ENCODE data around the gene NPAS2.

The NPAS2 gene

GRCh38 chr2:100823665-100824438, 3.9 kb downstream of the NPAS2 start:
- TF ChIP-seq CTCF (IDR thresholded peaks at IDR 0.05; ENCODE audit: extremely low read depth, insufficient read depth, missing control alignments), result no peak
- in situ Hi-C loops (cut with MboI; ENCODE audit: low pct_unique_long_range_greater_than_20kb, low sequenced_read_pairs, unreplicated experiment), result no loop called here
- no peak for DNase-seq (ENCODE audit: low spot score)

GRCh38 chr2:100824842-100825241, 4.9 kb downstream of the NPAS2 start:
- no peak for TF ChIP-seq CTCF (IDR thresholded peaks at IDR 0.05; ENCODE audit: extremely low read depth, insufficient read depth, missing control alignments)
- in situ Hi-C loops (cut with MboI; ENCODE audit: low pct_unique_long_range_greater_than_20kb, low sequenced_read_pairs, unreplicated experiment), result no loop called here
- DNase-seq (ENCODE audit: low spot score), result no peak

GRCh38 chr2:100826494-100826893, 6.6 kb downstream of the NPAS2 start:
- DNase-seq (ENCODE audit: low spot score), result no peak
- in situ Hi-C loops (cut with MboI; ENCODE audit: low pct_unique_long_range_greater_than_20kb, low sequenced_read_pairs, unreplicated experiment), result no loop called here
- no peak for TF ChIP-seq CTCF (IDR thresholded peaks at IDR 0.05; ENCODE audit: extremely low read depth, insufficient read depth, missing control alignments)

GRCh38 chr2:100831158-100831750, 11.3 kb downstream of the NPAS2 start:
- TF ChIP-seq CTCF (IDR thresholded peaks at IDR 0.05; ENCODE audit: extremely low read depth, insufficient read depth, missing control alignments), result no peak

GRCh38 chr2:100831831-100832230, 11.9 kb downstream of the NPAS2 start:
- no peak for TF ChIP-seq CTCF (IDR thresholded peaks at IDR 0.05; ENCODE audit: extremely low read depth, insufficient read depth, missing control alignments)
- in situ Hi-C loops (cut with MboI; ENCODE audit: low pct_unique_long_range_greater_than_20kb, low sequenced_read_pairs, unreplicated experiment), result no loop called here
- DNase-seq (ENCODE audit: low spot score), result no peak

More at GRCh38 chr2:100831158-100831750, 11.3 kb downstream of the NPAS2 start:
- no peak for DNase-seq (ENCODE audit: low spot score)
- in situ Hi-C loops (cut with MboI; ENCODE audit: low pct_unique_long_range_greater_than_20kb, low sequenced_read_pairs, unreplicated experiment), result no loop called here

GRCh38 chr2:100832885-100833284, 12.9 kb downstream of the NPAS2 start:
- in situ Hi-C loops (cut with MboI; ENCODE audit: low pct_unique_long_range_greater_than_20kb, low sequenced_read_pairs, unreplicated experiment), result no loop called here
- TF ChIP-seq CTCF (IDR thresholded peaks at IDR 0.05; ENCODE audit: extremely low read depth, insufficient read depth, missing control alignments), result no peak
- DNase-seq (ENCODE audit: low spot score), result no peak

Data from GM13977 (cell line).